ENCODE results near the gene TMPRSS3.

Gene TMPRSS3

GRCh38 chr21:42365770-42366169 lies 30.1 kb downstream of the TMPRSS3 start:
- ATAC-seq: no peak
- TF ChIP-seq TOX (CRISPR knock-in tag; IDR thresholded peaks at IDR 0.05; ENCODE audit: borderline replicate concordance) (no peak), TCF4 (CRISPR knock-in tag; IDR thresholded peaks at IDR 0.05; ENCODE audit: borderline replicate concordance) (no peak), ARNTL (CRISPR knock-in tag; IDR thresholded peaks at IDR 0.05; ENCODE audit: borderline replicate concordance, low read depth) (no peak), PATZ1 (CRISPR knock-in tag; IDR thresholded peaks at IDR 0.05; ENCODE audit: borderline replicate concordance) (no peak), POU6F1 (CRISPR knock-in tag; IDR thresholded peaks at IDR 0.05; ENCODE audit: borderline replicate concordance, low read depth) (no peak), RARB (CRISPR knock-in tag; IDR thresholded peaks at IDR 0.05) (no peak), ZFP3 (CRISPR knock-in tag; IDR thresholded peaks at IDR 0.05) (no peak), PPARA (CRISPR knock-in tag; IDR thresholded peaks at IDR 0.05; ENCODE audit: borderline replicate concordance) (no peak), SNAI2 (CRISPR knock-in tag; IDR thresholded peaks at IDR 0.05) (no peak), ZNF70 (CRISPR knock-in tag; IDR thresholded peaks at IDR 0.05) (no peak), ESRRG (CRISPR knock-in tag; IDR thresholded peaks at IDR 0.05) (no peak)
- TF ChIP-seq, protein P1, sequence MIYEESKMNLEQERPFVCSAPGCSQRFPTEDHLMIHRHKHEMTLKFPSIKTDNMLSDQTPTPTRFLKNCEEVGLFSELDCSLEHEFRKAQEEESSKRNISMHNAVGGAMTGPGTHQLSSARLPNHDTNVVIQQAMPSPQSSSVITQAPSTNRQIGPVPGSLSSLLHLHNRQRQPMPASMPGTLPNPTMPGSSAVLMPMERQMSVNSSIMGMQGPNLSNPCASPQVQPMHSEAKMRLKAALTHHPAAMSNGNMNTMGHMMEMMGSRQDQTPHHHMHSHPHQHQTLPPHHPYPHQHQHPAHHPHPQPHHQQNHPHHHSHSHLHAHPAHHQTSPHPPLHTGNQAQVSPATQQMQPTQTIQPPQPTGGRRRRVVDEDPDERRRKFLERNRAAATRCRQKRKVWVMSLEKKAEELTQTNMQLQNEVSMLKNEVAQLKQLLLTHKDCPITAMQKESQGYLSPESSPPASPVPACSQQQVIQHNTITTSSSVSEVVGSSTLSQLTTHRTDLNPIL (CRISPR knock-in tag; IDR thresholded peaks at IDR 0.05; ENCODE audit: low read depth): no peak
- TF ChIP-seq, protein P2, sequence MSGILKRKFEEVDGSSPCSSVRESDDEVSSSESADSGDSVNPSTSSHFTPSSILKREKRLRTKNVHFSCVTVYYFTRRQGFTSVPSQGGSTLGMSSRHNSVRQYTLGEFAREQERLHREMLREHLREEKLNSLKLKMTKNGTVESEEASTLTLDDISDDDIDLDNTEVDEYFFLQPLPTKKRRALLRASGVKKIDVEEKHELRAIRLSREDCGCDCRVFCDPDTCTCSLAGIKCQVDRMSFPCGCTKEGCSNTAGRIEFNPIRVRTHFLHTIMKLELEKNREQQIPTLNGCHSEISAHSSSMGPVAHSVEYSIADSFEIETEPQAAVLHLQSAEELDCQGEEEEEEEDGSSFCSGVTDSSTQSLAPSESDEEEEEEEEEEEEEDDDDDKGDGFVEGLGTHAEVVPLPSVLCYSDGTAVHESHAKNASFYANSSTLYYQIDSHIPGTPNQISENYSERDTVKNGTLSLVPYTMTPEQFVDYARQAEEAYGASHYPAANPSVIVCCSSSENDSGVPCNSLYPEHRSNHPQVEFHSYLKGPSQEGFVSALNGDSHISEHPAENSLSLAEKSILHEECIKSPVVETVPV (CRISPR knock-in tag; IDR thresholded peaks at IDR 0.05): no peak

DNA sequence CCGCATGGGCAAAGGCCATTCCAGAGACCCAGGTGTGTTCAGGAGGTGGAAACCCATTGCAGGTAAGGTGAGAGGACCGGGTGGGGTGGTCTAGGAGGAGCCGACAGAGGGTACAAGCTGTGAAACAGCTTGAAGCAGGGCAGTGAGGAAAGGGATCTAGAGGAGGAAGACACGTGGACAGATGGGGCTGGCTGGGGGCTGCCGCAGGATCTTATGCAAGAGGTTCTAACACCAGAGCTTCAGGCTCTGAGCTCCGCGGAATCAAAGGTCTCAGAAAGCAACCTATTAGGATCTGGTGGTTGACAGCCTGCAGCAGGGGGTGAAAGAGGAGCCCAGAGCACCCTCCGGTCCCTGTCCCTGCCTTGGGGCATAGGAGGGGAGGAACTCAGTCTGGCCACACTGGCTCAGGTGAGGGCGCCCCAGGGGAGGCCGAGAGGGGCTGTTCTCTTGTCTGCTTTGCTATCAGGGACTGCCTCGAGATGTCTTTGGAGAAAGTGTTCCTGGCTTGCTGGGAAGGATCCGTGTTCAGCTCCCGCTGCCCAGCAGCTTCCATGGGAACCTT lies 31.5 kb downstream of the TMPRSS3 start:
- no peak for ATAC-seq
- TF ChIP-seq ZFP30 (CRISPR knock-in tag; IDR thresholded peaks at IDR 0.05) (no peak), OSR1 (CRISPR knock-in tag; IDR thresholded peaks at IDR 0.05) (no peak), TCF4 (CRISPR knock-in tag; IDR thresholded peaks at IDR 0.05; ENCODE audit: borderline replicate concordance) (no peak), ZNF70 (CRISPR knock-in tag; IDR thresholded peaks at IDR 0.05) (no peak), BACH2 (CRISPR knock-in tag; IDR thresholded peaks at IDR 0.05; ENCODE audit: borderline replicate concordance) (no peak), RARB (CRISPR knock-in tag; IDR thresholded peaks at IDR 0.05) (no peak), ZC3H10 (CRISPR knock-in tag; IDR thresholded peaks at IDR 0.05) (no peak), ZFP3 (CRISPR knock-in tag; IDR thresholded peaks at IDR 0.05) (no peak), PPARA (CRISPR knock-in tag; IDR thresholded peaks at IDR 0.05; ENCODE audit: borderline replicate concordance) (no peak), ISL1 (CRISPR knock-in tag; IDR thresholded peaks at IDR 0.05) (no peak), ZNF565 (CRISPR knock-in tag; conservative IDR thresholded peaks at IDR 0.05; ENCODE audit: low read depth) (no peak), POU6F1 (CRISPR knock-in tag; IDR thresholded peaks at IDR 0.05; ENCODE audit: borderline replicate concordance, low read depth) (no peak), ZNF8 (CRISPR knock-in tag; IDR thresholded peaks at IDR 0.05) (no peak)
- TF ChIP-seq, protein P2 (CRISPR knock-in tag; IDR thresholded peaks at IDR 0.05): no peak
- TF ChIP-seq, protein P3, sequence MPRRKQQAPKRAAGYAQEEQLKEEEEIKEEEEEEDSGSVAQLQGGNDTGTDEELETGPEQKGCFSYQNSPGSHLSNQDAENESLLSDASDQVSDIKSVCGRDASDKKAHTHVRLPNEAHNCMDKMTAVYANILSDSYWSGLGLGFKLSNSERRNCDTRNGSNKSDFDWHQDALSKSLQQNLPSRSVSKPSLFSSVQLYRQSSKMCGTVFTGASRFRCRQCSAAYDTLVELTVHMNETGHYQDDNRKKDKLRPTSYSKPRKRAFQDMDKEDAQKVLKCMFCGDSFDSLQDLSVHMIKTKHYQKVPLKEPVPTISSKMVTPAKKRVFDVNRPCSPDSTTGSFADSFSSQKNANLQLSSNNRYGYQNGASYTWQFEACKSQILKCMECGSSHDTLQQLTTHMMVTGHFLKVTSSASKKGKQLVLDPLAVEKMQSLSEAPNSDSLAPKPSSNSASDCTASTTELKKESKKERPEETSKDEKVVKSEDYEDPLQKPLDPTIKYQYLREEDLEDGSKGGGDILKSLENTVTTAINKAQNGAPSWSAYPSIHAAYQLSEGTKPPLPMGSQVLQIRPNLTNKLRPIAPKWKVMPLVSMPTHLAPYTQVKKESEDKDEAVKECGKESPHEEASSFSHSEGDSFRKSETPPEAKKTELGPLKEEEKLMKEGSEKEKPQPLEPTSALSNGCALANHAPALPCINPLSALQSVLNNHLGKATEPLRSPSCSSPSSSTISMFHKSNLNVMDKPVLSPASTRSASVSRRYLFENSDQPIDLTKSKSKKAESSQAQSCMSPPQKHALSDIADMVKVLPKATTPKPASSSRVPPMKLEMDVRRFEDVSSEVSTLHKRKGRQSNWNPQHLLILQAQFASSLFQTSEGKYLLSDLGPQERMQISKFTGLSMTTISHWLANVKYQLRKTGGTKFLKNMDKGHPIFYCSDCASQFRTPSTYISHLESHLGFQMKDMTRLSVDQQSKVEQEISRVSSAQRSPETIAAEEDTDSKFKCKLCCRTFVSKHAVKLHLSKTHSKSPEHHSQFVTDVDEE (CRISPR knock-in tag; IDR thresholded peaks at IDR 0.05): no peak
